Gastroesophageal sphincter (tissue), 4 donors: ENCODE results near the gene ARHGEF10L. TPM values are rescaled to one million over a fixed set of nuclear protein-coding genes. Genes with fewer than 3 reads are reported as not detected.

Experiments used
- ATAC-seq: fragments of 150-250 bp; one replicate; pipeline ENCODE4 v1.9.1; 2016; ENCODE audit warnings: mild to moderate bottlenecking, moderate library complexity
- H3K27ac ChIP-seq, 4 donors: fragments of 200-600 bp; sonication (generic) in 3 of 4; 1 replicate in 3 of 4; 2 replicates in 1 of 4; pipeline ENCODE4 v1.5.1; 2016 to 2019
- H3K27me3 ChIP-seq: fragments of 200-600 bp; sonication (generic); one replicate; pipeline ENCODE4 v1.5.1; 2019
- H3K36me3 ChIP-seq, 2 donors: fragments of 200-600 bp; sonication (generic); one replicate each; pipeline ENCODE4 v1.5.1; 2019; ENCODE audit warnings: control low read depth in 1 of 2
- H3K4me1 ChIP-seq, 3 donors: fragments of 200-600 bp; sonication (generic); 1 replicate in 2 of 3; 2 replicates in 1 of 3; pipeline ENCODE4 v1.5.1; 2016 to 2019; ENCODE audit warnings: control low read depth in 2 of 3
- H3K4me3 ChIP-seq, 2 donors: fragments of 200-600 bp; sonication (generic); one replicate each; pipeline ENCODE4 v1.5.1; 2019; ENCODE audit warnings: mild to moderate bottlenecking in 1 of 2, moderate library complexity in 1 of 2
- H3K9me3 ChIP-seq, 3 donors: fragments of 200-600 bp; sonication (generic); one replicate each; pipeline ENCODE4 v1.5.1; 2017 to 2019; ENCODE audit warnings: control low read depth in 2 of 3
- CTCF ChIP-seq, 4 experiments: fragments of 200-600 bp in 2 of 4; fragments of 450-650 bp in 2 of 4; sonication (generic) in 1 of 4; IDR thresholded peaks; one replicate each; pipeline ENCODE4 v1.5.1; 2017 to 2019; ENCODE audit warnings: antibody characterized with exemption in 4 of 4, mild to moderate bottlenecking in 2 of 4, moderate library complexity in 2 of 4
- EP300 ChIP-seq: sonication (generic); formaldehyde crosslinking; IDR thresholded peaks from one replicate; pipeline ENCODE4 v1.6.1; 2017; ENCODE audit warnings: antibody characterized with exemption, mild to moderate bottlenecking
- POLR2A ChIP-seq, 2 donors: fragments of 450-650 bp; IDR thresholded peaks; one replicate each; pipeline ENCODE4 v1.6.1; 2017; ENCODE audit warnings: antibody characterized with exemption in 2 of 2, mild to moderate bottlenecking in 2 of 2, moderate library complexity in 1 of 2
- POLR2AphosphoS5 ChIP-seq: sonication (generic); formaldehyde crosslinking; IDR thresholded peaks from one replicate; pipeline ENCODE4 v1.6.1; 2017; ENCODE audit warnings: antibody characterized with exemption
- WGBS, 2 donors: methylation state at CpG; one replicate each; pipeline ENCODE4 v1.1.5; 2018; ENCODE audit warnings: low coverage in 1 of 2; 5-methylcytosine and 5-hydroxymethylcytosine counted together
- total RNA-seq, 4 donors: library from RNA; depleted of rRNA; stranded (reverse); fragments of >200 nt; gene quantifications; one replicate each; pipeline ENCODE4 v1.1.0, GENCODE V29; 2016

Gene ARHGEF10L
- total RNA-seq, 4 donors from 2014 or later = 50.9 to 97.0 (median 80.3) TPM

GRCh38 chr1:17732475-17732874 lies 193.0 kb downstream of the ARHGEF10L start:
- TF ChIP-seq EP300 = no peak
- TF ChIP-seq POLR2A (IDR thresholded peaks at IDR 0.05) = no peak
- no peak for TF ChIP-seq CTCF (IDR thresholded peaks at IDR 0.05)
- TF ChIP-seq POLR2AphosphoS5 = no peak
- no peaks in the 10 kb centered on the region for H3K4me1 ChIP-seq
- ATAC-seq = no peak
- no peak overlapping the region for H3K4me3 ChIP-seq
- H3K36me3 ChIP-seq = no peaks in the 10 kb centered on the region
- 83% methylated on average over 2 of the region's 2 CpGs; no CpG with 5 or more reads in 1 of the 2 donors for WGBS, 2 donors
- no peak overlapping the region for H3K27ac ChIP-seq
- no peaks in the 10 kb centered on the region for H3K9me3 ChIP-seq
- H3K27me3 ChIP-seq = peaks cover 45% of the 10 kb centered on the region

GRCh38 chr1:17733661-17734060 lies 194.2 kb downstream of the ARHGEF10L start:
- ATAC-seq = no peak

GRCh38 chr1:17734609-17735008 lies 195.1 kb downstream of the ARHGEF10L start:
- ATAC-seq = no peak
- no peaks in the 10 kb centered on the region for H3K4me1 ChIP-seq
- 73 to 90% methylated on average over 2 to 7 of the region's 7 CpGs for WGBS, 2 donors
- no peaks in the 10 kb centered on the region for H3K9me3 ChIP-seq
- TF ChIP-seq POLR2A (IDR thresholded peaks at IDR 0.05) (no peak), CTCF (IDR thresholded peaks at IDR 0.05) (no peak), POLR2AphosphoS5 (no peak), EP300 (no peak)
- H3K27ac ChIP-seq = no peak overlapping the region
- H3K27me3 ChIP-seq = peaks cover 41% of the 10 kb centered on the region
- H3K4me3 ChIP-seq = no peak overlapping the region
- no peaks in the 10 kb centered on the region for H3K36me3 ChIP-seq

More at GRCh38 chr1:17733661-17734060, 194.2 kb downstream of the ARHGEF10L start:
- no peaks in the 10 kb centered on the region for H3K4me1 ChIP-seq
- H3K27ac ChIP-seq = no peak overlapping the region
- no peaks in the 10 kb centered on the region for H3K9me3 ChIP-seq
- TF ChIP-seq EP300 (no peak), POLR2AphosphoS5 (no peak), CTCF (IDR thresholded peaks at IDR 0.05) (no peak), POLR2A (IDR thresholded peaks at IDR 0.05) (no peak)
- no peak overlapping the region for H3K4me3 ChIP-seq
- H3K27me3 ChIP-seq = peaks cover 46% of the 10 kb centered on the region
- 54% methylated on average over 5 of the region's 21 CpGs; no CpG with 5 or more reads in 1 of the 2 donors for WGBS, 2 donors
- H3K36me3 ChIP-seq = no peaks in the 10 kb centered on the region

- WGBS, 2 donors = 80% methylated on average over 1 of the region's 2 CpGs; no CpG with 5 or more reads in 1 of the 2 donors
- no peaks in the 10 kb centered on the region for H3K4me1 ChIP-seq
- H3K9me3 ChIP-seq = no peaks in the 10 kb centered on the region
- H3K27ac ChIP-seq = no peak overlapping the region
- ATAC-seq = no peak
- no peak overlapping the region for H3K4me3 ChIP-seq
- H3K27me3 ChIP-seq = peaks cover 44% of the 10 kb centered on the region
- TF ChIP-seq CTCF (IDR thresholded peaks at IDR 0.05) (no peak), POLR2A (IDR thresholded peaks at IDR 0.05) (no peak), EP300 (no peak), POLR2AphosphoS5 (no peak)
- no peaks in the 10 kb centered on the region for H3K36me3 ChIP-seq
Measured at GRCh38 chr1:17735348-17735747, 195.8 kb downstream of the ARHGEF10L start.

GRCh38 chr1:17735793-17736192 lies 196.3 kb downstream of the ARHGEF10L start:
- ATAC-seq = no peak
- Histone ChIP-seq H3K4me1 (no peaks in the 10 kb centered on the region), H3K9me3 (no peaks in the 10 kb centered on the region), H3K27ac (no peak overlapping the region), H3K36me3 (no peaks in the 10 kb centered on the region), H3K4me3 (no peak overlapping the region), H3K27me3 (peaks cover 48% of the 10 kb centered on the region)
- WGBS, 2 donors = 19 to 20% methylated on average over 3 of the region's 7 CpGs
- TF ChIP-seq POLR2AphosphoS5 (no peak), CTCF (IDR thresholded peaks at IDR 0.05) (no peak), EP300 (no peak), POLR2A (IDR thresholded peaks at IDR 0.05) (no peak)
